GM23248 (cell line): ENCODE data around the gene THAP7.

Source experiments
- EZH2 ChIP-seq: fragments of 200-600 bp; sonication (generic); IDR thresholded peaks from 2 replicates; pipeline ENCODE4 v1.6.1; 2018; ENCODE audit warnings: antibody characterized with exemption, mild to moderate bottlenecking; ENCODE audit not compliant: insufficient read depth, poor library complexity, severe bottlenecking
- EZH2phosphoT487 ChIP-seq: fragments of 200-600 bp; sonication (generic); IDR thresholded peaks from 2 replicates; pipeline ENCODE4 v1.6.1; 2018; ENCODE audit warnings: antibody characterized with exemption, moderate library complexity, mild to moderate bottlenecking, low read depth; ENCODE audit not compliant: insufficient read depth

DNA sequence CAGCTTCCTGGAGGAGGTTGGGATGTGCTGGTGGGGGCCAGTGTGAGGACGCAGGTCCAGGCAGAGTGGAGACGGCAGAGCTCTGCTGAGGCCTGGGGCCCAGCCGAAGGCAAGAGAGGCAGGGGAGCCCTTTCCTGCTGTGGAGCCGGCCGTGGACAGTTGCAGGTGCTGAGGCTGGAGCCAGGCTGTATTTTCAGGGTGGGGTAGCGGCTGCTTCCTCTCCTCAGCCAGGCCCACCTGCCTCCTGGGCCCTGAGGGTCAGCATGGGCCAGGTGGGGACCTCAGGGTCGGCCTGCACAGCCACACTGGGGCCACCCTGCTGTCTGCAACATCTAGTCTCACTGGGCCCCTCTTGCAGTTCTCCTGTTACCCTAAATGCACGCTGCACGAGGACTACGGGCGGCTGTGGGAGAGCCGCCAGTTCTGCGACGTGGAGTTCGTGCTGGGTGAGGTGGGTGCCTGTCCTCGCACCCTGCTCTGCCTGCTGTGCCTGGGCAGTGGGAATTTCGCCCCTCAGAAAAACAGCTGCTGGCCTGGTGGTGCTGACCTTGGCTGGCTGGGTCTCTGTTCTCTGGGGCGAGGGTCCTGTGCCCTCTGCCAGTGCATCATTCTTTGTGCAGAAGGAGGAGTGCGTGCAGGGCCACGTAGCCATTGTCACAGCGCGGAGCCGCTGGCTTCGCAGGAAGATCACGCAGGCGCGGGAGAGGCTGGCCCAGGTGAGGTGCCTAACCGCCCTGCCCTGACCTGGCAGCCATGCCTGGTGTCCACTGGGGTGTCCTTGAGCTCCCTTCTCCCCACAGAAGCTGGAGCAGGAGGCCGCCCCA is 8.4 kb downstream of the THAP7 start:
- no peak for TF ChIP-seq EZH2
- TF ChIP-seq EZH2phosphoT487 = no peak
